HUES64 (cell line): ENCODE measurements around the gene BRICD5.
A peak's percentile ranks its signal among the peaks of the same experiment; 100 is the strongest.

Experiments
- H3K27ac ChIP-seq: 2 replicates; pipeline ENCODE4 v1.7.0; 2013; ENCODE audit warnings: low read depth, low read length, inconsistent platforms
- H3K27me3 ChIP-seq: 2 replicates; pipeline ENCODE4 v1.6.1; 2013; ENCODE audit warnings: mild to moderate bottlenecking, low read length; ENCODE audit not compliant: insufficient read depth
- H3K36me3 ChIP-seq: 2 replicates; pipeline ENCODE4 v1.6.1; 2013; ENCODE audit warnings: mild to moderate bottlenecking, low read length; ENCODE audit not compliant: insufficient read depth
- H3K4me1 ChIP-seq: 2 replicates; pipeline ENCODE4 v1.6.1; 2013; ENCODE audit warnings: mild to moderate bottlenecking, low read length, moderate library complexity; ENCODE audit not compliant: insufficient read depth
- H3K4me3 ChIP-seq: 2 replicates; pipeline ENCODE4 v1.5.1; 2013; ENCODE audit warnings: mild to moderate bottlenecking, low read length, moderate library complexity
- H3K9ac ChIP-seq: 2 replicates; pipeline ENCODE4 v1.6.1; 2013; ENCODE audit warnings: mild to moderate bottlenecking, low read depth, low read length
- H3K9me3 ChIP-seq: 2 replicates; pipeline ENCODE4 v1.6.1; 2013; ENCODE audit warnings: low read depth, low read length; ENCODE audit not compliant: insufficient read depth
- WGBS: fragments of 150-250, 120-280 bp; methylation state at CpG from one replicate; pipeline ENCODE4 v1.1.7; 2013; ENCODE audit warnings: missing lambda C conversion rate; 5-methylcytosine and 5-hydroxymethylcytosine counted together

The BRICD5 gene

GRCh38 chr16:2236337-2237101 lies 25.9 kb upstream of the BRICD5 start, which contains the start of gene DNASE1L2:
TSS of gene DNASE1L2 (plus strand) at chr16:2236444. CDS start at chr16:2236817, 373 bp downstream.
- peak within 1 kb of the TSS; percentile 26; the same call in 1 of the 2 replicates for H3K9ac ChIP-seq
- H3K9me3 ChIP-seq, result no peaks in the 10 kb centered on the region
- H3K36me3 ChIP-seq, result peaks cover 35% of the 10 kb centered on the region
- peaks cover 29% of the 10 kb centered on the region for H3K27me3 ChIP-seq
- no peaks in the 10 kb centered on the region; the same call in 1 of the 2 replicates for H3K4me1 ChIP-seq
- no peak within 1 kb of the TSS for H3K27ac ChIP-seq
- peak within 1 kb of the TSS; percentile 46 for H3K4me3 ChIP-seq
- WGBS, result 7% methylated on average over 64 of the region's 64 CpGs

- peaks cover 40% of the 10 kb centered on the region for H3K36me3 ChIP-seq
- H3K4me3 ChIP-seq, result no peak overlapping the region
- no peaks in the 10 kb centered on the region for H3K9me3 ChIP-seq
- no peak overlapping the region for H3K27ac ChIP-seq
- WGBS, result 80% methylated on average over 19 of the region's 19 CpGs
- H3K4me1 ChIP-seq, result no peaks in the 10 kb centered on the region; the same call in 1 of the 2 replicates
- no peak overlapping the region for H3K9ac ChIP-seq
- H3K27me3 ChIP-seq, result peaks cover 29% of the 10 kb centered on the region
Observed at GRCh38 chr16:2235695-2236336, 25.2 kb upstream of the BRICD5 start.

- Histone ChIP-seq H3K27me3 (peaks cover 29% of the 10 kb centered on the region), H3K4me1 (no peaks in the 10 kb centered on the region; the same call in 1 of the 2 replicates), H3K4me3 (no peak overlapping the region), H3K36me3 (peaks cover 40% of the 10 kb centered on the region), H3K27ac (no peak overlapping the region), H3K9ac (no peak overlapping the region), H3K9me3 (no peaks in the 10 kb centered on the region)
- WGBS, result 93% methylated on average over 28 of the region's 28 CpGs
Observed at GRCh38 chr16:2235234-2235651, 24.6 kb upstream of the BRICD5 start.

- no peaks in the 10 kb centered on the region for H3K9me3 ChIP-seq
- H3K4me3 ChIP-seq, result no peak overlapping the region
- no peak overlapping the region for H3K27ac ChIP-seq
- peaks cover 44% of the 10 kb centered on the region for H3K36me3 ChIP-seq
- no peak overlapping the region for H3K9ac ChIP-seq
- no peaks in the 10 kb centered on the region; the same call in 1 of the 2 replicates for H3K4me1 ChIP-seq
- 96% methylated on average over 18 of the region's 18 CpGs for WGBS
- H3K27me3 ChIP-seq, result peaks cover 29% of the 10 kb centered on the region
Observed at GRCh38 chr16:2234813-2235170, 24.1 kb upstream of the BRICD5 start.

- H3K27ac ChIP-seq, result no peak overlapping the region
- no peaks in the 10 kb centered on the region; the same call in 1 of the 2 replicates for H3K4me1 ChIP-seq
- no peaks in the 10 kb centered on the region for H3K9me3 ChIP-seq
- peaks cover 50% of the 10 kb centered on the region for H3K36me3 ChIP-seq
- WGBS, result 96% methylated on average over 51 of the region's 51 CpGs
- H3K9ac ChIP-seq, result no peak overlapping the region
- no peak overlapping the region for H3K4me3 ChIP-seq
- peaks cover 29% of the 10 kb centered on the region for H3K27me3 ChIP-seq
Observed at GRCh38 chr16:2233872-2234812, 23.5 kb upstream of the BRICD5 start.

GRCh38 chr16:2233046-2233775 lies 22.5 kb upstream of the BRICD5 start:
- Histone ChIP-seq H3K36me3 (peaks cover 54% of the 10 kb centered on the region), H3K4me3 (no peak overlapping the region), H3K9me3 (no peaks in the 10 kb centered on the region), H3K27ac (no peak overlapping the region), H3K9ac (no peak overlapping the region), H3K4me1 (no peaks in the 10 kb centered on the region; the same call in 1 of the 2 replicates), H3K27me3 (peaks cover 25% of the 10 kb centered on the region)
- WGBS, result 95% methylated on average over 28 of the region's 28 CpGs

- Histone ChIP-seq H3K36me3 (peaks cover 56% of the 10 kb centered on the region), H3K27ac (no peak overlapping the region), H3K9ac (no peak overlapping the region), H3K27me3 (peaks cover 17% of the 10 kb centered on the region), H3K4me3 (no peak overlapping the region), H3K4me1 (no peaks in the 10 kb centered on the region; the same call in 1 of the 2 replicates), H3K9me3 (no peaks in the 10 kb centered on the region)
- WGBS, result 92% methylated on average over 41 of the region's 41 CpGs
Observed at GRCh38 chr16:2232094-2232990, 21.7 kb upstream of the BRICD5 start.

- H3K4me1 ChIP-seq, result no peaks in the 10 kb centered on the region
- H3K27me3 ChIP-seq, result peaks cover 6% of the 10 kb centered on the region
- H3K9me3 ChIP-seq, result no peaks in the 10 kb centered on the region
- peaks cover 60% of the 10 kb centered on the region for H3K36me3 ChIP-seq
- WGBS, result 94% methylated on average over 29 of the region's 29 CpGs
- H3K4me3 ChIP-seq, result no peak overlapping the region
- no peak overlapping the region for H3K9ac ChIP-seq
- no peak overlapping the region for H3K27ac ChIP-seq
Observed at GRCh38 chr16:2231016-2231931, 20.6 kb upstream of the BRICD5 start.

- Histone ChIP-seq H3K9ac (no peak overlapping the region), H3K4me1 (no peaks in the 10 kb centered on the region), H3K4me3 (no peak overlapping the region), H3K27ac (no peak overlapping the region), H3K27me3 (no peaks in the 10 kb centered on the region), H3K9me3 (no peaks in the 10 kb centered on the region), H3K36me3 (peaks cover 57% of the 10 kb centered on the region)
- WGBS, result 95% methylated on average over 13 of the region's 13 CpGs
Observed at GRCh38 chr16:2230376-2230775, 19.7 kb upstream of the BRICD5 start.
